Liver (tissue), 9 donors: ENCODE data around the gene DPF3. TPM values are rescaled to one million over a fixed set of nuclear protein-coding genes. Genes with fewer than 3 reads are reported as not detected.

ENCODE experiments used
- DNase-seq: peaks from one replicate; pipeline ENCODE4 v3.0.0-alpha.2; 2017; ENCODE audit warnings: low spot score
- H3K27ac ChIP-seq, 2 donors: one replicate each; pipeline ENCODE4 v1.7.0; 2013; ENCODE audit warnings: inconsistent platforms in 2 of 2, low read length in 2 of 2, control low read depth in 1 of 2, low read depth in 1 of 2, mild to moderate bottlenecking in 1 of 2
- H3K27me3 ChIP-seq, 4 donors: one replicate each; pipeline versions ENCODE4 v1.6.1 to v1.7.0; 2013; ENCODE audit warnings: low read length in 3 of 4, inconsistent platforms in 1 of 4, mild to moderate bottlenecking in 1 of 4, moderate library complexity in 1 of 4; ENCODE audit not compliant: control insufficient read depth in 4 of 4, insufficient read depth in 4 of 4
- H3K36me3 ChIP-seq, 4 donors: one replicate each; pipeline versions ENCODE4 v1.6.1 to v1.7.0; 2013; ENCODE audit warnings: low read length in 3 of 4, mild to moderate bottlenecking in 3 of 4, low read depth in 1 of 4, moderate library complexity in 1 of 4; ENCODE audit not compliant: control insufficient read depth in 4 of 4, insufficient read depth in 3 of 4
- H3K4me1 ChIP-seq, 4 donors: one replicate each; pipeline versions ENCODE4 v1.6.1 to v1.7.0; 2013; ENCODE audit warnings: low read length in 3 of 4, mild to moderate bottlenecking in 3 of 4, moderate library complexity in 1 of 4; ENCODE audit not compliant: control insufficient read depth in 4 of 4, insufficient read depth in 4 of 4
- H3K4me3 ChIP-seq, 3 donors: one replicate each; pipeline versions ENCODE4 v1.6.1 to v1.7.0; 2013; ENCODE audit warnings: low read length in 3 of 3, control low read depth in 1 of 3, low read depth in 1 of 3, mild to moderate bottlenecking in 1 of 3
- H3K9ac ChIP-seq, 2 donors: one replicate each; pipeline ENCODE4 v1.7.0; 2013; ENCODE audit warnings: low read length in 2 of 2, mild to moderate bottlenecking in 2 of 2, moderate library complexity in 2 of 2, control low read depth in 1 of 2, low read depth in 1 of 2
- H3K9me3 ChIP-seq, 4 donors: one replicate each; pipeline versions ENCODE4 v1.6.1 to v1.7.0; 2013; ENCODE audit warnings: low read length in 3 of 4; ENCODE audit not compliant: control insufficient read depth in 4 of 4
- EGR1 ChIP-seq, 2 donors: IDR thresholded peaks; 2 replicates each; pipeline ENCODE4 v1.6.1; 2016 to 2018; ENCODE audit warnings: antibody characterized with exemption in 2 of 2, low read depth in 2 of 2
- FOXA1 ChIP-seq: IDR thresholded peaks from 2 replicates; pipeline ENCODE4 v1.6.1; 2016; ENCODE audit warnings: antibody characterized with exemption
- GABPA ChIP-seq, 2 donors: IDR thresholded peaks in 1 of 2; conservative IDR thresholded peaks in 1 of 2; 2 replicates each; pipeline ENCODE4 v1.6.1; 2016; ENCODE audit warnings: antibody characterized with exemption in 2 of 2, mild to moderate bottlenecking in 1 of 2, moderate library complexity in 1 of 2
- HNF4A ChIP-seq, 2 donors: conservative IDR thresholded peaks; 2 replicates each; pipeline ENCODE4 v1.6.1; 2016; ENCODE audit warnings: antibody characterized with exemption in 2 of 2, mild to moderate bottlenecking in 2 of 2
- HNF4G ChIP-seq: IDR thresholded peaks from 2 replicates; pipeline ENCODE4 v1.6.1; 2016; ENCODE audit warnings: antibody characterized with exemption
- NR2F2 ChIP-seq: IDR thresholded peaks from 2 replicates; pipeline ENCODE4 v1.6.1; 2016; ENCODE audit warnings: antibody characterized with exemption
- RAD21 ChIP-seq, 2 donors: IDR thresholded peaks; 2 replicates each; pipeline ENCODE4 v1.6.1; 2016; ENCODE audit warnings: antibody characterized with exemption in 2 of 2, mild to moderate bottlenecking in 2 of 2
- RXRA ChIP-seq, 2 donors: IDR thresholded peaks; 2 replicates each; pipeline ENCODE4 v1.6.1; 2017 to 2018; ENCODE audit warnings: antibody characterized with exemption in 2 of 2, mild to moderate bottlenecking in 1 of 2
- SP1 ChIP-seq: IDR thresholded peaks from 2 replicates; pipeline ENCODE4 v1.6.1; 2018; ENCODE audit warnings: antibody characterized with exemption, mild to moderate bottlenecking
- TAF1 ChIP-seq: conservative IDR thresholded peaks from 2 replicates; pipeline ENCODE4 v1.6.1; 2016; ENCODE audit warnings: antibody characterized with exemption, mild to moderate bottlenecking
- YY1 ChIP-seq: IDR thresholded peaks from 2 replicates; pipeline ENCODE4 v1.6.1; 2016; ENCODE audit warnings: antibody characterized with exemption, mild to moderate bottlenecking
- WGBS: extraction: QIAGEN DNeasy Blood & Tissue Kit; methylation state at CpG from one replicate; pipeline ENCODE4 v1.1.7; 2013; 5-methylcytosine and 5-hydroxymethylcytosine counted together
- polyA plus RNA-seq, 2 donors: library from polyadenylated mRNA; stranded (reverse) in 1 of 2; unstranded in 1 of 2; fragments of 200-250 nt in 1 of 2; fragments of >200 nt in 1 of 2; fragmentation: Nextera tagmentation in 1 of 2; extraction: Ambion mirVana in 1 of 2; gene quantifications; one replicate each; pipeline versions ENCODE4 v1.2.1 to v1.2.3, GENCODE V29; 2013 to 2015
- total RNA-seq, 2 donors: library from RNA; depleted of rRNA; stranded (reverse); fragments of >200 nt; gene quantifications; one replicate each; pipeline ENCODE4 v1.2.3, GENCODE V29; 2014
- TF ChIP-seq, protein P1 (sequence below): IDR thresholded peaks from 2 replicates; pipeline ENCODE4 v1.6.1; 2016; ENCODE audit warnings: antibody characterized with exemption
- TF ChIP-seq, protein P2 (sequence below): fragments of 150-350 bp; IDR thresholded peaks from 2 replicates; pipeline ENCODE4 v1.5.1; 2017; ENCODE audit warnings: improper control_type of control experiment, low read depth, low read length; ENCODE audit not compliant: missing input control
- TF ChIP-seq, protein P3 (sequence below): IDR thresholded peaks from 2 replicates; pipeline ENCODE4 v1.6.1; 2016; ENCODE audit warnings: antibody characterized with exemption
- TF ChIP-seq, protein P4 (sequence below): IDR thresholded peaks from 2 replicates; pipeline ENCODE4 v1.6.1; 2016; ENCODE audit warnings: antibody characterized with exemption, mild to moderate bottlenecking
- donor health status: healthy.
- donor health status: healthy.
- donor health status: healthy.
- donor health status: healthy.
- donor health status: healthy.

Gene DPF3
- total and polyA plus RNA-seq, 4 donors, result 1.1 to 23.2 (median 2.5) TPM

DNA sequence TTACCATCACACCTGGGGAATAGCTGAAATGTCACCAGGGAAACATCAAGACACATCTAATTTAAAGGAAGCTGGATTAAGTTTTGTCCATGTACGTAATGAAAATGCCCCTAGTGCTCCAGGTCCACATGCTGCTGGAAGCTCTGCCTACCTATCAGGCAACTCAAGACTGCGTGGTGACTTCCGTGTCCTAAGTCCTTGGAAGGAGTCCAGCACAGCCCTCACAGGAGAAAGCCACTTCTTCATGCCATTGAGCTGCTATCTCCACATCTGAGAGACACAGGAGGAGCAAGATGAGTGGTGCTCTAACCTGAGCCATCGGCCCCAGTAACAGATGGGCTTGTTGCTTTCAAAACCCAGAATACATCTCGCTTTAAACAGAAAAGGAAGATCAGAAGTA, 316.4 kb downstream of the DPF3 start:
- WGBS, result 89% methylated on average over 5 of the region's 5 CpGs
- peaks cover 0 to 14% (median 9%) of the 10 kb centered on the region in 4 donors for H3K4me1 ChIP-seq
- no peak overlapping the region for H3K9ac ChIP-seq
- no peaks in the 10 kb centered on the region for H3K36me3 ChIP-seq
- TF ChIP-seq, protein P1, sequence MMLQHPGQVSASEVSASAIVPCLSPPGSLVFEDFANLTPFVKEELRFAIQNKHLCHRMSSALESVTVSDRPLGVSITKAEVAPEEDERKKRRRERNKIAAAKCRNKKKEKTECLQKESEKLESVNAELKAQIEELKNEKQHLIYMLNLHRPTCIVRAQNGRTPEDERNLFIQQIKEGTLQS, result no peak
- TF ChIP-seq EGR1 (IDR thresholded peaks at IDR 0.05; ENCODE audit: low read depth in 2 of 2) (no peak), HNF4A (conservative IDR thresholded peaks at IDR 0.05) (no peak), NR2F2 (no peak), GABPA (IDR thresholded peaks at IDR 0.05 in 1 of 2, conservative IDR thresholded peaks at IDR 0.05 in 1 of 2) (no peak), YY1 (no peak), RXRA (IDR thresholded peaks at IDR 0.05) (no peak), FOXA1 (no peak)
- TF ChIP-seq, protein P2, sequence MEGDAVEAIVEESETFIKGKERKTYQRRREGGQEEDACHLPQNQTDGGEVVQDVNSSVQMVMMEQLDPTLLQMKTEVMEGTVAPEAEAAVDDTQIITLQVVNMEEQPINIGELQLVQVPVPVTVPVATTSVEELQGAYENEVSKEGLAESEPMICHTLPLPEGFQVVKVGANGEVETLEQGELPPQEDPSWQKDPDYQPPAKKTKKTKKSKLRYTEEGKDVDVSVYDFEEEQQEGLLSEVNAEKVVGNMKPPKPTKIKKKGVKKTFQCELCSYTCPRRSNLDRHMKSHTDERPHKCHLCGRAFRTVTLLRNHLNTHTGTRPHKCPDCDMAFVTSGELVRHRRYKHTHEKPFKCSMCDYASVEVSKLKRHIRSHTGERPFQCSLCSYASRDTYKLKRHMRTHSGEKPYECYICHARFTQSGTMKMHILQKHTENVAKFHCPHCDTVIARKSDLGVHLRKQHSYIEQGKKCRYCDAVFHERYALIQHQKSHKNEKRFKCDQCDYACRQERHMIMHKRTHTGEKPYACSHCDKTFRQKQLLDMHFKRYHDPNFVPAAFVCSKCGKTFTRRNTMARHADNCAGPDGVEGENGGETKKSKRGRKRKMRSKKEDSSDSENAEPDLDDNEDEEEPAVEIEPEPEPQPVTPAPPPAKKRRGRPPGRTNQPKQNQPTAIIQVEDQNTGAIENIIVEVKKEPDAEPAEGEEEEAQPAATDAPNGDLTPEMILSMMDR, result no peak
- TF ChIP-seq, protein P3, sequence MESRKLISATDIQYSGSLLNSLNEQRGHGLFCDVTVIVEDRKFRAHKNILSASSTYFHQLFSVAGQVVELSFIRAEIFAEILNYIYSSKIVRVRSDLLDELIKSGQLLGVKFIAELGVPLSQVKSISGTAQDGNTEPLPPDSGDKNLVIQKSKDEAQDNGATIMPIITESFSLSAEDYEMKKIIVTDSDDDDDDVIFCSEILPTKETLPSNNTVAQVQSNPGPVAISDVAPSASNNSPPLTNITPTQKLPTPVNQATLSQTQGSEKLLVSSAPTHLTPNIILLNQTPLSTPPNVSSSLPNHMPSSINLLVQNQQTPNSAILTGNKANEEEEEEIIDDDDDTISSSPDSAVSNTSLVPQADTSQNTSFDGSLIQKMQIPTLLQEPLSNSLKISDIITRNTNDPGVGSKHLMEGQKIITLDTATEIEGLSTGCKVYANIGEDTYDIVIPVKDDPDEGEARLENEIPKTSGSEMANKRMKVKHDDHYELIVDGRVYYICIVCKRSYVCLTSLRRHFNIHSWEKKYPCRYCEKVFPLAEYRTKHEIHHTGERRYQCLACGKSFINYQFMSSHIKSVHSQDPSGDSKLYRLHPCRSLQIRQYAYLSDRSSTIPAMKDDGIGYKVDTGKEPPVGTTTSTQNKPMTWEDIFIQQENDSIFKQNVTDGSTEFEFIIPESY, result no peak
- TF ChIP-seq, protein P4, sequence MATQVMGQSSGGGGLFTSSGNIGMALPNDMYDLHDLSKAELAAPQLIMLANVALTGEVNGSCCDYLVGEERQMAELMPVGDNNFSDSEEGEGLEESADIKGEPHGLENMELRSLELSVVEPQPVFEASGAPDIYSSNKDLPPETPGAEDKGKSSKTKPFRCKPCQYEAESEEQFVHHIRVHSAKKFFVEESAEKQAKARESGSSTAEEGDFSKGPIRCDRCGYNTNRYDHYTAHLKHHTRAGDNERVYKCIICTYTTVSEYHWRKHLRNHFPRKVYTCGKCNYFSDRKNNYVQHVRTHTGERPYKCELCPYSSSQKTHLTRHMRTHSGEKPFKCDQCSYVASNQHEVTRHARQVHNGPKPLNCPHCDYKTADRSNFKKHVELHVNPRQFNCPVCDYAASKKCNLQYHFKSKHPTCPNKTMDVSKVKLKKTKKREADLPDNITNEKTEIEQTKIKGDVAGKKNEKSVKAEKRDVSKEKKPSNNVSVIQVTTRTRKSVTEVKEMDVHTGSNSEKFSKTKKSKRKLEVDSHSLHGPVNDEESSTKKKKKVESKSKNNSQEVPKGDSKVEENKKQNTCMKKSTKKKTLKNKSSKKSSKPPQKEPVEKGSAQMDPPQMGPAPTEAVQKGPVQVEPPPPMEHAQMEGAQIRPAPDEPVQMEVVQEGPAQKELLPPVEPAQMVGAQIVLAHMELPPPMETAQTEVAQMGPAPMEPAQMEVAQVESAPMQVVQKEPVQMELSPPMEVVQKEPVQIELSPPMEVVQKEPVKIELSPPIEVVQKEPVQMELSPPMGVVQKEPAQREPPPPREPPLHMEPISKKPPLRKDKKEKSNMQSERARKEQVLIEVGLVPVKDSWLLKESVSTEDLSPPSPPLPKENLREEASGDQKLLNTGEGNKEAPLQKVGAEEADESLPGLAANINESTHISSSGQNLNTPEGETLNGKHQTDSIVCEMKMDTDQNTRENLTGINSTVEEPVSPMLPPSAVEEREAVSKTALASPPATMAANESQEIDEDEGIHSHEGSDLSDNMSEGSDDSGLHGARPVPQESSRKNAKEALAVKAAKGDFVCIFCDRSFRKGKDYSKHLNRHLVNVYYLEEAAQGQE, result no peak
- no peaks in the 10 kb centered on the region for H3K27me3 ChIP-seq
- no peak overlapping the region for H3K27ac ChIP-seq
- H3K4me3 ChIP-seq, result no peak overlapping the region
- no peaks in the 10 kb centered on the region for H3K9me3 ChIP-seq
- DNase-seq, result no peak

DNA sequence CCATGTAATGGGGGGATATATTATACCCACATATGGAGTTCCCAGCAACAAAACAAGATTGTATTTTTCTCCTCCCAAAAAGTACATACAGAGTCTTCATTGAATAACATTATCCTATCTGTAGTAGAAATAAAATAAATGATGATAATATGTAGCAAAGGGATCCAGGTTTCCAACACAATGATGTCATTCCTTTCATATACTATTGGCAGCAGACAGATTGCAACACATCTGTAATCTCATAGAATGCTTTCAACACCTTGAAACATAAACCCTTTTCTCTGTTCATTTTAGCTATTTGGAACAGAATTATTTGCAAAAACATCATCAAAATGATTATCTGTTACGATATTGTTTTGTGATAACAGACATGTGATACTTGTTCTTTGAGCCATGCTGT, 317.6 kb downstream of the DPF3 start:
- no peak for DNase-seq
- no peaks in the 10 kb centered on the region for H3K9me3 ChIP-seq
- 87% methylated on average over 1 of the region's 1 CpG for WGBS
- H3K4me1 ChIP-seq, result peaks cover 0 to 13% (median 9%) of the 10 kb centered on the region in 4 donors
- no peaks in the 10 kb centered on the region for H3K27me3 ChIP-seq
- no peak overlapping the region for H3K27ac ChIP-seq
- no peak overlapping the region for H3K4me3 ChIP-seq
- H3K36me3 ChIP-seq, result no peaks in the 10 kb centered on the region
- H3K9ac ChIP-seq, result no peak overlapping the region
- TF ChIP-seq GABPA (IDR thresholded peaks at IDR 0.05 in 1 of 2, conservative IDR thresholded peaks at IDR 0.05 in 1 of 2) (no peak), RAD21 (IDR thresholded peaks at IDR 0.05) (no peak), EGR1 (IDR thresholded peaks at IDR 0.05; ENCODE audit: low read depth in 2 of 2) (no peak), HNF4G (no peak), YY1 (no peak), FOXA1 (no peak), SP1 (no peak), NR2F2 (no peak), TAF1 (no peak), RXRA (IDR thresholded peaks at IDR 0.05) (no peak), HNF4A (conservative IDR thresholded peaks at IDR 0.05) (no peak)
- TF ChIP-seq, protein P4, result no peak
- TF ChIP-seq, protein P1, result no peak
- TF ChIP-seq, protein P2, result no peak
